Measurements from ENCODE around the gene COIL. TPM values are rescaled to one million over a fixed set of nuclear protein-coding genes. Genes with fewer than 3 reads are reported as not detected.

The COIL gene
- polyA plus RNA-seq, 1 donor = 21.4 TPM

- peak overlapping the region; percentile 68 for H3K4me3 ChIP-seq (ENCODE audit: low read length)
Measured at GRCh38 chr17:56979091-56979480, 18.2 kb upstream of the COIL start.

DNA sequence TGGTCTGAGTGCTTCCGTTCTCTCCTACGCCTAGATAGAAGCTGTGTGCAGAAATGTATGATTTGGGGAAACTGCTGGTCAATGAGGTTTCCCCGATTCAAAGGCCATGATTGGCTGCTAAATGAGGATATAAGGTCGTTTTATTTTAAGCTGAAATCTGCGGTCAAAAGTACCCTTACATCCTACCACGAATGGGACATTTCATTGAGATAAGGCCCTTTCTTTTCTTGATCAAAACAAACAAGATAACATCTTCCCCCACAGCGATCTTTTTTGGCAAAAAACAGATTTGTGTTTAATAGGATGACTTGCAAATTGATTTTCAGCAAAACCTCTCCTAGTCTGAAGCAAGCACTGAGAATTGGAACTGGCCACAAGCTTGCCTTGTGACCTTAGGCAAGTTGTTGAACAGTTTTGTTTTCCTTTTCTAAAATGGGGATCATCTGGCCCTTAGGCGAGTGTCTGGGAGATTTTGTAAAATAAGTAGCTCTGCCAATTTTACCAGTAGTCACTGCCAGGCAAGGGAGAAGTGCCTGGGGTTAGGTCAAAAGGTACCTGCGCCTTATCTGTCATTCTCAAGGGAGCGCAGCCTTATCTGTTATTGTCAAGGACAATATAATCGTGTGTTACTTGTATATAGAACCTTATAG lies 17.7 kb upstream of the COIL start:
- no CpG with 5 or more reads among the region's 11 CpGs for WGBS (ENCODE audit: insufficient coverage, low lambda C conversion rate)
- Histone ChIP-seq H3K9me3 (ENCODE audit: control insufficient read depth, low read depth, low read length) (no peaks in the 10 kb centered on the region), H3K27me3 (ENCODE audit: control insufficient read depth, insufficient read depth, low read length) (no peaks in the 10 kb centered on the region), H3K36me3 (ENCODE audit: control insufficient read depth, insufficient read depth, low read length) (peaks cover 18% of the 10 kb centered on the region), H3K27ac (ENCODE audit: low read length) (peak overlapping the region; percentile 58), H3K4me3 (ENCODE audit: low read length) (peak overlapping the region; percentile 68), H3K4me1 (ENCODE audit: control insufficient read depth, insufficient read depth, low read length) (peaks cover 46% of the 10 kb centered on the region)
- peak in 1 of 2 donors; percentile 49 for DNase-seq

More at GRCh38 chr17:56979091-56979480, 18.2 kb upstream of the COIL start:
- DNase-seq = no peak
- peak overlapping the region; percentile 58 for H3K27ac ChIP-seq (ENCODE audit: low read length)
- WGBS (ENCODE audit: insufficient coverage, low lambda C conversion rate) = no CpG with 5 or more reads among the region's 3 CpGs
- no peaks in the 10 kb centered on the region for H3K9me3 ChIP-seq (ENCODE audit: control insufficient read depth, low read depth, low read length)
- peaks cover 18% of the 10 kb centered on the region for H3K36me3 ChIP-seq (ENCODE audit: control insufficient read depth, insufficient read depth, low read length)
- peaks cover 47% of the 10 kb centered on the region for H3K4me1 ChIP-seq (ENCODE audit: control insufficient read depth, insufficient read depth, low read length)
- H3K27me3 ChIP-seq (ENCODE audit: control insufficient read depth, insufficient read depth, low read length) = no peaks in the 10 kb centered on the region

- peak within 1 kb of the TSS; percentile 58 for H3K27ac ChIP-seq (ENCODE audit: low read length)
- no peaks in the 10 kb centered on the region for H3K9me3 ChIP-seq (ENCODE audit: control insufficient read depth, low read depth, low read length)
- WGBS (ENCODE audit: insufficient coverage, low lambda C conversion rate) = 0% methylated on average over 5 of the region's 42 CpGs
- peaks cover 39% of the 10 kb centered on the region for H3K4me1 ChIP-seq (ENCODE audit: control insufficient read depth, insufficient read depth, low read length)
- peak within 1 kb of the TSS; percentile 68 for H3K4me3 ChIP-seq (ENCODE audit: low read length)
- peaks cover 18% of the 10 kb centered on the region for H3K36me3 ChIP-seq (ENCODE audit: control insufficient read depth, insufficient read depth, low read length)
- no peaks in the 10 kb centered on the region for H3K27me3 ChIP-seq (ENCODE audit: control insufficient read depth, insufficient read depth, low read length)
- peak; percentile 73 to 77 for DNase-seq
Measured at GRCh38 chr17:56977673-56978395, 17.0 kb upstream of the COIL start, which contains the start of gene SCPEP1. SCPEP1 (plus strand) TSS chr17:56978131; CDS start chr17:56978160, 29 bp downstream.

GRCh38 chr17:56976941-56977608 lies 16.2 kb upstream of the COIL start:
- no peak overlapping the region for H3K27ac ChIP-seq (ENCODE audit: low read length)
- peaks cover 11% of the 10 kb centered on the region for H3K36me3 ChIP-seq (ENCODE audit: control insufficient read depth, insufficient read depth, low read length)
- WGBS (ENCODE audit: insufficient coverage, low lambda C conversion rate) = 13% methylated on average over 1 of the region's 11 CpGs
- no peaks in the 10 kb centered on the region for H3K9me3 ChIP-seq (ENCODE audit: control insufficient read depth, low read depth, low read length)
- no peaks in the 10 kb centered on the region for H3K27me3 ChIP-seq (ENCODE audit: control insufficient read depth, insufficient read depth, low read length)
- peak overlapping the region; percentile 68 for H3K4me3 ChIP-seq (ENCODE audit: low read length)
- DNase-seq = no peak
- peaks cover 32% of the 10 kb centered on the region for H3K4me1 ChIP-seq (ENCODE audit: control insufficient read depth, insufficient read depth, low read length)

- DNase-seq = no peak
- WGBS (ENCODE audit: insufficient coverage, low lambda C conversion rate) = 92% methylated on average over 2 of the region's 2 CpGs
- no peaks in the 10 kb centered on the region for H3K27me3 ChIP-seq (ENCODE audit: control insufficient read depth, insufficient read depth, low read length)
- peaks cover 20% of the 10 kb centered on the region for H3K4me1 ChIP-seq (ENCODE audit: control insufficient read depth, insufficient read depth, low read length)
- H3K4me3 ChIP-seq (ENCODE audit: low read length) = no peak overlapping the region
- H3K9me3 ChIP-seq (ENCODE audit: control insufficient read depth, low read depth, low read length) = peaks cover 3% of the 10 kb centered on the region
- H3K27ac ChIP-seq (ENCODE audit: low read length) = no peak overlapping the region
- no peaks in the 10 kb centered on the region for H3K36me3 ChIP-seq (ENCODE audit: control insufficient read depth, insufficient read depth, low read length)
Measured at GRCh38 chr17:56975656-56976055, 14.8 kb upstream of the COIL start.

DNA sequence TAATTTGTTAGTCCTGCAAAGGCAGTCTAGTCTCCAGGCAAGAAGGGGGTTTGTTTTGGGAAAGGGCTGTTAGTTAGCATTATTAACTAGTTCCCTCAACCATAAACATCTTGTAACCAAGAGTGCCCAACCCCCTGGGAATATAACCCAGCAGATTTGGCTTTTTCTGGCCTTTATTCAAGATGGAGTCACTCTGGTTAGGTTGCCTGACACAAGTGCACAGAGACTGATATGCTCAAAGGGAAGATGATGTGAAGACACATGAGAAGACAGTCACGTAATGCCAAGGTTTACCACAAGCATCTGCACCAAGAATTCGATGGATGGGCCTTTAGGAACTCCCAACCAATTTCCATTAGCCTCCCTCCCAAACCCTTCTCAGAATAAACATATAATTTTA lies 13.2 kb upstream of the COIL start:
- no peak overlapping the region for H3K4me3 ChIP-seq (ENCODE audit: low read length)
- H3K4me1 ChIP-seq (ENCODE audit: control insufficient read depth, insufficient read depth, low read length) = peaks cover 10% of the 10 kb centered on the region
- no CpG with 5 or more reads among the region's 2 CpGs for WGBS (ENCODE audit: insufficient coverage, low lambda C conversion rate)
- DNase-seq = no peak
- H3K9me3 ChIP-seq (ENCODE audit: control insufficient read depth, low read depth, low read length) = peaks cover 5% of the 10 kb centered on the region
- no peaks in the 10 kb centered on the region for H3K27me3 ChIP-seq (ENCODE audit: control insufficient read depth, insufficient read depth, low read length)
- H3K27ac ChIP-seq (ENCODE audit: low read length) = no peak overlapping the region
- no peaks in the 10 kb centered on the region for H3K36me3 ChIP-seq (ENCODE audit: control insufficient read depth, insufficient read depth, low read length)

DNA sequence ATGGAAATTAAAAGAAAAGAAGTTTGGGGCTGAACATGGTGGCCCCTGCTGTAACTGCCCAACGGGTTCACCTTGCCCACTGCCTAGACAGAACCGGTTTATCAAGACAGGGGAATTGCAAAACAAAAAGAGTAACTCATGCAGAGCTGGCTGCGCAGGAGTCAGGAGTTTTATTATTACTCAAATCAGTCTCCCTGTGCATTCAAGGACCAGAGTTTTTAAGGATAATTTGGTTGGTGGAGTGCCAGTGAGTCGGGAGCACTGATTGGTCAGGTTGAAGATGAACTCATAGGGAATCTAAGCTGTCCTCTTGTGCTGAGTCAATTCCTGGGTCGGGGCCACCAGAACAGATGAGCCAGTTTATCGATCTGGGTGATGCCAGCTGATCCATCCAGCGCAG lies 12.7 kb upstream of the COIL start:
- no peak overlapping the region for H3K4me3 ChIP-seq (ENCODE audit: low read length)
- H3K36me3 ChIP-seq (ENCODE audit: control insufficient read depth, insufficient read depth, low read length) = no peaks in the 10 kb centered on the region
- H3K4me1 ChIP-seq (ENCODE audit: control insufficient read depth, insufficient read depth, low read length) = peaks cover 10% of the 10 kb centered on the region
- peak in 1 of 2 donors; percentile 60 for DNase-seq
- peaks cover 5% of the 10 kb centered on the region for H3K9me3 ChIP-seq (ENCODE audit: control insufficient read depth, low read depth, low read length)
- H3K27ac ChIP-seq (ENCODE audit: low read length) = no peak overlapping the region
- WGBS (ENCODE audit: insufficient coverage, low lambda C conversion rate) = no CpG with 5 or more reads among the region's 7 CpGs
- no peaks in the 10 kb centered on the region for H3K27me3 ChIP-seq (ENCODE audit: control insufficient read depth, insufficient read depth, low read length)

DNA sequence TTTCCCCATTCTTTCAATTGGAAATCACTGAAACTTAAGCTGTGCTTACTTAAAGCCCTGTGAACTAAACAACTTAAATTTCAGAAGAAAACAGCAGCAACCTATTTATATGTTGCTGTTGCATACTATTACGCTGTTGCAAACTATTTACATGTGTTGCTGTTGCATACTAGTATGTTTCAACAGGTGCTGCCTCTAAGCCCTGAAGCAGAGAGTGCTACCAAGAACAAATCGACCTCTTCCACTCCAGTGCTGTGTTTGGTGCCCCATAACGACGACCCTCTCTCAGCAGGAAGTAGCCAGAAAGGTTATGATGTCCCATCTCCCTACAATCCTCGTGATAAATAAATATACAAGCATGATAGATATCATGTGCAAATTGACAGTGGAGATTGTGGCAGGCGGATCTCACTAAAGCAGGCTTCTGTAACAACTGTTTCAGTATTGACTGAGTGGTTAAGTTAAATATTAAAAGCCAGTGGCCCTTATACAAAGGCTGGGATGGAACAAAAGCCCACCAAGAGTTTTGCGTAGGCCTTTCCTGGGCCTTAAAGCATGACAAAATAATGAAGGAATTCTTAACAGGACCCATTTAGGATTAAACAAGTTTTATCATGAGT lies 11.4 kb upstream of the COIL start:
- 80% methylated on average over 1 of the region's 7 CpGs for WGBS (ENCODE audit: insufficient coverage, low lambda C conversion rate)
- H3K27me3 ChIP-seq (ENCODE audit: control insufficient read depth, insufficient read depth, low read length) = no peaks in the 10 kb centered on the region
- H3K4me3 ChIP-seq (ENCODE audit: low read length) = no peak overlapping the region
- no peaks in the 10 kb centered on the region for H3K36me3 ChIP-seq (ENCODE audit: control insufficient read depth, insufficient read depth, low read length)
- peaks cover 9% of the 10 kb centered on the region for H3K4me1 ChIP-seq (ENCODE audit: control insufficient read depth, insufficient read depth, low read length)
- H3K9me3 ChIP-seq (ENCODE audit: control insufficient read depth, low read depth, low read length) = peaks cover 5% of the 10 kb centered on the region
- H3K27ac ChIP-seq (ENCODE audit: low read length) = peak overlapping the region; percentile 46
- DNase-seq = peak in 1 of 2 donors; percentile 31

DNA sequence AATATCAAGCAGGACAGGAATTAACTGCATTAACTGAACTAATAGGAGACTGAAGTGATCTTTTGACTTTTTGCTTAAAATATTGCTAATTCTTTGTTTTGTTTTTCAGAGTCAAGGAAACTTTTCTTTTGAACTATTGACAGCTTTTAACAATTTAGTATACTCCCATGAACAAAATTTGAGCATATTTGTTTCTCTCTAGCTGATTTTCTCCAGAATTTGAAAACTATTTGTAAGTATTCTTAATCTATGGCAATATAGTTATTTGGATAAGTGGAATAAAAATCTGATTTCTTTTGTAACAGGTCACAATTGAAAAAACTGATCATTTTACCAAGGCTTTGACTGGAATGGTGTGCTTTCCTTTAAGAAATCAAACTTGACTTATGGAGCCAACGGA lies 10.1 kb upstream of the COIL start:
- H3K36me3 ChIP-seq (ENCODE audit: control insufficient read depth, insufficient read depth, low read length) = no peaks in the 10 kb centered on the region
- no peak for DNase-seq
- WGBS (ENCODE audit: insufficient coverage, low lambda C conversion rate) = no CpG with 5 or more reads among the region's 1 CpG
- H3K9me3 ChIP-seq (ENCODE audit: control insufficient read depth, low read depth, low read length) = peaks cover 5% of the 10 kb centered on the region
- no peak overlapping the region for H3K27ac ChIP-seq (ENCODE audit: low read length)
- no peaks in the 10 kb centered on the region for H3K27me3 ChIP-seq (ENCODE audit: control insufficient read depth, insufficient read depth, low read length)
- peaks cover 4% of the 10 kb centered on the region for H3K4me1 ChIP-seq (ENCODE audit: control insufficient read depth, insufficient read depth, low read length)
- no peak overlapping the region for H3K4me3 ChIP-seq (ENCODE audit: low read length)

DNA sequence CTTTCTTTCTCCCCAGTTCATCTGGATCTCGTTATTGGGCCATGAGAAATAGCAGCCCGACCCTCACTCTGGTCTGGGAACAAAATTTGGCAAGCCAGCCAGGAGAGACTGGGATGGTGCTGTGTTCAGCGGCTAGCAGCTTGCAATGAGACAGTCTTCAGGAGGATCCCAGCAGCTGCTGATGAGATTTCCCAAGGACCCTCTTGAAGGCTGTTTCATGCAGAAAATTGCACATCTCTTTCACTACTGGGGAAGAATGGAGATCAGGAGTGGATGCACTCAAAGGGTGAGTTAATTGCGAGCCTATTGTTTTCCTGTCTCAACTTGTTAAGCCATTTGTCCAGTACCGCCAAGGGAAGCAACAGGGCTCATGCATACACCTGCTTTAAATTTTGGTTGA lies 5.5 kb upstream of the COIL start:
- DNase-seq = peak in 1 of 2 donors; percentile 26
- Histone ChIP-seq H3K4me3 (ENCODE audit: low read length) (no peak overlapping the region), H3K27ac (ENCODE audit: low read length) (no peak overlapping the region), H3K4me1 (ENCODE audit: control insufficient read depth, insufficient read depth, low read length) (peaks cover 5% of the 10 kb centered on the region), H3K36me3 (ENCODE audit: control insufficient read depth, insufficient read depth, low read length) (no peaks in the 10 kb centered on the region), H3K27me3 (ENCODE audit: control insufficient read depth, insufficient read depth, low read length) (no peaks in the 10 kb centered on the region), H3K9me3 (ENCODE audit: control insufficient read depth, low read depth, low read length) (peaks cover 5% of the 10 kb centered on the region)
- no CpG with 5 or more reads among the region's 5 CpGs for WGBS (ENCODE audit: insufficient coverage, low lambda C conversion rate)

Data from large intestine (tissue), 3 donors.